IMR-90 (cell line): Measurements from ENCODE around the gene NHLRC1. TPM values are rescaled to one million over a fixed set of nuclear protein-coding genes. Genes with fewer than 3 reads are reported as not detected.

Experiments used
- ATAC-seq: fragments of 200-7000 bp; cut with Tn5 transposase; 2 replicates; pipeline ENCODE4 v1.9.1; 2020; ENCODE audit warnings: low read depth, mild to moderate bottlenecking, moderate library complexity
- BruUV-seq: library from RNA; stranded (reverse); fragments of 400-500 nt; replicated peaks from 2 replicates; lab custom pipeline; 2021; lab: Mats Ljungman, UMichigan
- CTCF ChIA-PET: fragments of 300-600 bp; formaldehyde crosslinking; extraction: SDS; loops from one replicate; lab custom pipeline; 2021; ENCODE audit warnings: antibody characterized with exemption; lab: Yijun Ruan, JAX
- POLR2A ChIA-PET: fragments of 300-600 bp; sonication (Branson Sonifier 250); formaldehyde crosslinking; loops from one replicate; lab custom pipeline; 2022; ENCODE audit warnings: antibody characterized with exemption; ENCODE audit not compliant: unreplicated experiment; lab: Charles Lee
- DNase-seq: peaks from one replicate; pipeline ENCODE4 v3.0.0; 2013
- H2AFZ ChIP-seq: replicated peaks from 2 replicates; pipeline ENCODE3; 2013; ENCODE audit warnings: low read length, mild to moderate bottlenecking; ENCODE audit not compliant: poor library complexity
- H2AK5ac ChIP-seq: 2 replicates; pipeline ENCODE4 v1.6.1; 2013; ENCODE audit warnings: low read depth, low read length, inconsistent platforms
- H2AK9ac ChIP-seq: replicated peaks from 2 replicates; pipeline ENCODE3; 2013; ENCODE audit warnings: mild to moderate bottlenecking, low read depth, low read length, moderate library complexity; ENCODE audit not compliant: poor library complexity
- H2BK120ac ChIP-seq: 2 replicates; pipeline ENCODE4 v1.6.1; 2013; ENCODE audit warnings: low read depth, low read length, inconsistent platforms
- H2BK15ac ChIP-seq: 3 replicates; pipeline ENCODE4 v1.6.1; 2013; ENCODE audit warnings: low read depth, low read length, inconsistent platforms
- H2BK20ac ChIP-seq: 2 replicates; pipeline ENCODE4 v1.6.1; 2013; ENCODE audit warnings: low read depth, mild to moderate bottlenecking, inconsistent platforms, low read length, moderate library complexity
- H2BK5ac ChIP-seq: 2 replicates; pipeline ENCODE4 v1.6.1; 2013; ENCODE audit warnings: mild to moderate bottlenecking, low read depth, low read length, inconsistent platforms; ENCODE audit not compliant: poor library complexity, severe bottlenecking
- H3K14ac ChIP-seq: replicated peaks from 2 replicates; pipeline ENCODE4 v1.6.1; 2013; ENCODE audit warnings: low read depth, low read length, inconsistent platforms
- H3K18ac ChIP-seq: 2 replicates; pipeline ENCODE4 v1.6.1; 2013; ENCODE audit warnings: low read depth, low read length, control low read depth
- H3K23ac ChIP-seq: 2 replicates; pipeline ENCODE4 v1.6.1; 2013; ENCODE audit warnings: low read depth, low read length, inconsistent platforms
- H3K27ac ChIP-seq: 2 replicates; pipeline ENCODE4 v1.5.1; 2013; ENCODE audit warnings: mild to moderate bottlenecking, control low read depth, low read length; ENCODE audit not compliant: insufficient read depth
- H3K27me3 ChIP-seq: 2 replicates; pipeline ENCODE4 v1.6.1; 2013; ENCODE audit warnings: low read length; ENCODE audit not compliant: control insufficient read depth, insufficient read depth
- H3K36me3 ChIP-seq: 2 replicates; pipeline ENCODE4 v1.6.1; 2013; ENCODE audit warnings: low read length, mixed read lengths; ENCODE audit not compliant: control insufficient read depth, insufficient read depth
- H3K4ac ChIP-seq: 2 replicates; pipeline ENCODE4 v1.6.1; 2013; ENCODE audit warnings: low read depth, low read length, inconsistent platforms
- H3K4me1 ChIP-seq: 2 replicates; pipeline ENCODE4 v1.6.1; 2013; ENCODE audit warnings: low read length, mixed read lengths; ENCODE audit not compliant: control insufficient read depth, insufficient read depth
- H3K4me2 ChIP-seq: 2 replicates; pipeline ENCODE4 v1.6.1; 2013; ENCODE audit warnings: low read depth, mild to moderate bottlenecking, control low read depth, low read length, moderate library complexity
- H3K4me3 ChIP-seq: 2 replicates; pipeline ENCODE4 v1.5.1; 2013; ENCODE audit warnings: low read depth, mild to moderate bottlenecking, control low read depth, low read length, moderate library complexity; ENCODE audit not compliant: insufficient read depth
- H3K56ac ChIP-seq: 2 replicates; pipeline ENCODE4 v1.6.1; 2013; ENCODE audit warnings: low read length, inconsistent platforms; ENCODE audit not compliant: insufficient read depth; ENCODE audit errors: extremely low read depth
- H3K79me1 ChIP-seq, 2 experiments: 2 replicates each; pipeline ENCODE4 v1.6.1; 2013; ENCODE audit warnings: low read length in 2 of 2, inconsistent platforms in 1 of 2, low read depth in 1 of 2
- H3K9ac ChIP-seq: 2 replicates; pipeline ENCODE4 v1.6.1; 2013; ENCODE audit warnings: low read depth, low read length, control low read depth
- H3K9me1 ChIP-seq: 2 replicates; pipeline ENCODE4 v1.6.1; 2013; ENCODE audit warnings: low read length, inconsistent platforms; ENCODE audit not compliant: insufficient read depth
- H3K9me3 ChIP-seq: 2 replicates; pipeline ENCODE4 v1.6.1; 2013; ENCODE audit warnings: low read length; ENCODE audit not compliant: control insufficient read depth, insufficient read depth
- H4K20me1 ChIP-seq: 2 replicates; pipeline ENCODE4 v1.6.1; 2013; ENCODE audit warnings: low read length, inconsistent platforms; ENCODE audit not compliant: insufficient read depth
- H4K5ac ChIP-seq: 2 replicates; pipeline ENCODE4 v1.6.1; 2013; ENCODE audit warnings: mild to moderate bottlenecking, low read depth, low read length, control low read depth
- H4K8ac ChIP-seq, 2 experiments: 2 replicates each; pipeline ENCODE4 v1.6.1; 2013; ENCODE audit warnings: low read depth in 2 of 2, low read length in 2 of 2, control low read depth in 1 of 2, inconsistent platforms in 1 of 2
- H4K91ac ChIP-seq: 2 replicates; pipeline ENCODE4 v1.6.1; 2013; ENCODE audit warnings: low read depth, low read length, inconsistent platforms; ENCODE audit not compliant: insufficient read depth
- BHLHE40 ChIP-seq: fragments of 150-350 bp; IDR thresholded peaks from 2 replicates; pipeline ENCODE4 v1.6.1; 2016; ENCODE audit warnings: mild to moderate bottlenecking, low read depth, low read length
- CEBPB ChIP-seq: IDR thresholded peaks from 2 replicates; pipeline ENCODE4 v1.6.1; 2012; ENCODE audit warnings: low read depth, low read length, improper control_type of control experiment
- MAZ ChIP-seq: IDR thresholded peaks from 2 replicates; pipeline ENCODE4 v1.6.1; 2012; ENCODE audit warnings: low read depth, mild to moderate bottlenecking, low read length, improper control_type of control experiment, moderate library complexity, borderline replicate concordance
- NFE2L2 ChIP-seq: fragments of 150-350 bp; IDR thresholded peaks from 2 replicates; pipeline ENCODE4 v1.6.1; 2016; ENCODE audit warnings: low read depth, mild to moderate bottlenecking, low read length
- RCOR1 ChIP-seq: IDR thresholded peaks from 2 replicates; pipeline ENCODE4 v1.6.1; 2012; ENCODE audit warnings: mild to moderate bottlenecking, low read length, improper control_type of control experiment; ENCODE audit not compliant: insufficient replicate concordance
- RFX5 ChIP-seq: IDR thresholded peaks from 2 replicates; pipeline ENCODE4 v1.8.0; 2012; ENCODE audit warnings: low read depth, mild to moderate bottlenecking, low read length, moderate library complexity
- SMC3 ChIP-seq: fragments of 150-350 bp; IDR thresholded peaks from 2 replicates; pipeline ENCODE4 v1.6.1; 2016; ENCODE audit warnings: low read depth, mild to moderate bottlenecking, antibody characterized with exemption, low read length, moderate library complexity
- USF2 ChIP-seq: fragments of 150-350 bp; IDR thresholded peaks from 2 replicates; pipeline ENCODE4 v1.6.1; 2017; ENCODE audit warnings: mild to moderate bottlenecking, antibody characterized with exemption, low read length, low read depth
- WGBS, 2 experiments: methylation state at CpG; one replicate each; pipeline versions ENCODE4 v1.1.5 to v1.1.7; 2013; ENCODE audit warnings: missing lambda C conversion rate in 2 of 2; ENCODE audit not compliant: insufficient read length in 1 of 2; ENCODE audit errors: extremely low coverage in 2 of 2; 5-methylcytosine and 5-hydroxymethylcytosine counted together
- dilution Hi-C: fragments of 300-500 bp; cut with HindIII; formaldehyde crosslinking; loops from one replicate; pipeline ENCODE4 v1.14.3; 2018; ENCODE audit warnings: low sequenced_read_pairs; ENCODE audit not compliant: unreplicated experiment
- in situ Hi-C: fragments of 300-500 bp; cut with MboI; formaldehyde crosslinking; loops from 3 replicates; pipeline ENCODE4 v1.14.3; 2019; ENCODE audit warnings: low sequenced_read_pairs, inconsistent platforms, mixed read lengths
- intact Hi-C: fragments of 100-400 bp; cut with micrococcal nuclease; formaldehyde crosslinking; loops from 2 replicates; pipeline ENCODE4 v1.10.0; 2022
- polyA plus RNA-seq, 3 experiments: library from polyadenylated mRNA; depleted of rRNA; stranded (reverse); fragments of >200 nt; gene quantifications; 2 replicates each; pipeline ENCODE4 v1.2.3, GENCODE V29; 2012; ENCODE audit warnings: low replicate concordance in 1 of 3
- total RNA-seq: library from RNA; depleted of rRNA; stranded (reverse); fragments of >200 nt; gene quantifications from 2 replicates; pipeline ENCODE4 v1.2.3, GENCODE V29; 2012
- TF ChIP-seq, protein P1 (sequence below): conservative IDR thresholded peaks from 2 replicates; pipeline ENCODE4 v1.5.1; 2012; ENCODE audit warnings: mild to moderate bottlenecking, low read depth, low read length, improper control_type of control experiment

NHLRC1 gene
- total and polyA plus RNA-seq, 2 of the 4 experiments (the other 2 are of a cell fraction), result 1.1 TPM

- H2BK5ac ChIP-seq, result no peak overlapping the region
- no peak overlapping the region for H3K4me2 ChIP-seq
- no peak overlapping the region for H2BK120ac ChIP-seq
- no peak for TF ChIP-seq CEBPB
- no peak for TF ChIP-seq MAZ
- TF ChIP-seq BHLHE40, result no peak
- TF ChIP-seq NFE2L2, result no peak
- no peak for TF ChIP-seq RCOR1
- no peak for TF ChIP-seq SMC3
- no peak for TF ChIP-seq USF2
- TF ChIP-seq, protein P1, sequence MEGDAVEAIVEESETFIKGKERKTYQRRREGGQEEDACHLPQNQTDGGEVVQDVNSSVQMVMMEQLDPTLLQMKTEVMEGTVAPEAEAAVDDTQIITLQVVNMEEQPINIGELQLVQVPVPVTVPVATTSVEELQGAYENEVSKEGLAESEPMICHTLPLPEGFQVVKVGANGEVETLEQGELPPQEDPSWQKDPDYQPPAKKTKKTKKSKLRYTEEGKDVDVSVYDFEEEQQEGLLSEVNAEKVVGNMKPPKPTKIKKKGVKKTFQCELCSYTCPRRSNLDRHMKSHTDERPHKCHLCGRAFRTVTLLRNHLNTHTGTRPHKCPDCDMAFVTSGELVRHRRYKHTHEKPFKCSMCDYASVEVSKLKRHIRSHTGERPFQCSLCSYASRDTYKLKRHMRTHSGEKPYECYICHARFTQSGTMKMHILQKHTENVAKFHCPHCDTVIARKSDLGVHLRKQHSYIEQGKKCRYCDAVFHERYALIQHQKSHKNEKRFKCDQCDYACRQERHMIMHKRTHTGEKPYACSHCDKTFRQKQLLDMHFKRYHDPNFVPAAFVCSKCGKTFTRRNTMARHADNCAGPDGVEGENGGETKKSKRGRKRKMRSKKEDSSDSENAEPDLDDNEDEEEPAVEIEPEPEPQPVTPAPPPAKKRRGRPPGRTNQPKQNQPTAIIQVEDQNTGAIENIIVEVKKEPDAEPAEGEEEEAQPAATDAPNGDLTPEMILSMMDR, result no peak
- no peak for TF ChIP-seq RFX5
- ATAC-seq (no peak), DNase-seq (no peak)
- H4K20me1 ChIP-seq, result no peaks in the 10 kb centered on the region
- H2AK9ac ChIP-seq, result no peak overlapping the region
- no peaks in the 10 kb centered on the region for H3K4me1 ChIP-seq
- H3K9me1 ChIP-seq, result no peaks in the 10 kb centered on the region
- no peak overlapping the region for H4K91ac ChIP-seq
- no peak overlapping the region for H3K14ac ChIP-seq
- CTCF ChIA-PET, result interaction anchor here (0.6 kb wide), 1 partner anchor 29 kb away, joined by 3 read pairs; no protein-coding TSS in a partner anchor
- H3K23ac ChIP-seq, result no peak overlapping the region
- no peaks in the 10 kb centered on the region for H3K79me1 ChIP-seq
- H4K8ac ChIP-seq, result no peak overlapping the region
- H2AK5ac ChIP-seq, result no peak overlapping the region
- H4K5ac ChIP-seq, result no peak overlapping the region
- H3K9me3 ChIP-seq, result no peaks in the 10 kb centered on the region
- H2BK20ac ChIP-seq, result no peak overlapping the region
- dilution Hi-C loops (no loop called here), in situ Hi-C loops (no loop called here), intact Hi-C loops (no loop called here)
- no peak overlapping the region for H3K9ac ChIP-seq
- no peak overlapping the region for H3K27ac ChIP-seq
- H3K18ac ChIP-seq, result no peak overlapping the region
- no CpG with 5 or more reads among the region's 2 CpGs for WGBS, 2 experiments
- H2BK15ac ChIP-seq, result no peak overlapping the region
- no peaks in the 10 kb centered on the region for H3K27me3 ChIP-seq
- no peaks in the 10 kb centered on the region for H3K36me3 ChIP-seq
- H3K4me3 ChIP-seq, result no peak overlapping the region
- POLR2A ChIA-PET, result no interaction called here
- BruUV-seq, result no TSS peak
- no peak overlapping the region for H2AFZ ChIP-seq
- no peak overlapping the region for H3K4ac ChIP-seq
- no peak overlapping the region for H3K56ac ChIP-seq
These were observed 7.1 kb downstream of the NHLRC1 start for GRCh38 chr6:18115356-18115755.
